ENCODE results near the gene IL36G. TPM values are rescaled to one million over a fixed set of nuclear protein-coding genes. Genes with fewer than 3 reads are reported as not detected.

The IL36G gene
- polyA plus RNA-seq, 12 donors: 0.21 to 0.55 (median 0.31) TPM; not detected in 6

DNA sequence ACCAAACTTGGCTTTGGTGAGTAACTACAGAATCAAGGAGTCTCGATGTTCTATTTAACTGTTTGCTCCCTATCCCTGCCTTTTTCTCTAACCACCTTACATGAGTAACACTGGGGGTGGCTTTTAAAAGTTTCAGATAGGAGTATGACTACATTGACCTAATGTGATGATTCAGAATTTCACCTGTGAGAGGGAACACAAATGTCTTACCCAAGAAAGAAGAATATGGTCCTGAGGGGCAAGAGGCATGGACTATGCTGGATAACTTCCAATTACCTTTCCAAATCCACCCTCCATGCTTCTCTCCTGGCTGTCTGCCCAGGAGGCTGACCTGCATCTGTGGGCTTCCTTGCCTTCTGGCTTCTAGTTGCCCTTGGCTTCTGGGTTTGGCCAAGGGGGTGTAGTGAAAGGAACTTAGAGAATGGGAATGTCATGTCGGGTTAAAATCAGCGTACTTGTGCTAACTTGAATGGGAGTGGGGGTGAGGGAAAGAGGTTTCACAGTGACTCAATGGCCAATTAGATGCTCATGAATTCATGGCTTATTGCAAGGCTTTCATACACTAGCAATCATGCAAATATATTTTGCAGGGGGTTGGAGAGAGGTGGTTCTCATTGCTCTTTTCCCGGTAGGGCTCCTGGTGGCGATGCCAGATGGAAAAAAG lies 5.3 kb upstream of the IL36G start:
- no peak for DNase-seq

DNA sequence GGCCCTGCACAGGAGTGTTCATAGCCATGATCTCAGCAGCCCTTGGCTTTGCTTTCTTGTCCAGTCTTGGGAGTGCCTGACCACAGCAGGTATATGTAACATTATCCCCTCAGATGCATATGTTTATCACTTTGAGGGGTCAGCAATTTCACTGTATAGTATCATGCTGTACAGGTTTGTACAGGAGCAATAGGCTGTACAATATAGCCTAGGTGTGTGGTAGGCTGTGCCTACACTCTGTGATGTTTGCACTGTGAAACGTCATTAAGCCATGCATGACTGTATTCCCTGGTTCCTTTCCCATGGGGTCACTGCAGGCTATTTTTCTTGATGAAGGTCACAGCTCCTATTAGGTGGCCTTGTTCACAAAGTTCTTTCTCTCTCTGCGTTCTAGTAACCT lies 4.7 kb upstream of the IL36G start:
- no peak for DNase-seq

DNA sequence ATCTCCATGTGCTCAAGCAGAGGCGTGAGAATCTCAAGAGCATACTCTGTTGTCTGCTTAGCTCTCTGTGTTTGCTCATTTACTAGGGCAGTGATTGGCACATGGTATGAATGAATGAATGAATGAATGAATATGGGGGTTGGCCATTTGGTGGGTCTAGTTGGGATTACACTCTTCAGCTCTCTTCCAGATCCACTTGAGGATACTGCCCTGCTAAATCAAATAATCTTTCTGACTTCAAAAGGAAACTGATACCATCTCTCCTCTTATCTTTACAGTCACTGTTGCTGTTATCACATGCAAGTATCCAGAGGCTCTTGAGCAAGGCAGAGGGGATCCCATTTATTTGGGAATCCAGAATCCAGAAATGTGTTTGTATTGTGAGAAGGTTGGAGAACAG lies 1.9 kb downstream of the IL36G start:
- DNase-seq: no peak

DNA sequence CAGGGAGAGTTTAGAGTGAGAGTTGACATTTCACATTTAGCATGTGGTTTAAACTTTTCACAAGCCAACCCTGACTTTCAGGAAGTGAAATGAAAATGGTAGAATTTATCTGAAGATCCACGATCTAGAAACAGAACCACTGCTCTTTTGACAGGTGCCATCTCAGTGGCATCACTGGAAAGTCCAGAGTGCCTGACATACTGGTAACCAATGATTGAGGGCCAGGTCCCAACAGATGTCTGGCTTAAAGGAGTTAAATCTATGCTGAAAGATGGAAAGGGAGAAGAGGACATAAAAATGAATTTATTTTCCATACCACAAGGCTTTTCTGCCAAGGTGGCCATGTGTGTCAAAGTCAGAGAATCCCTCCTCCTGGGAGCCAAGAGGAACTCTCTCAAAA lies 2.7 kb downstream of the IL36G start:
- DNase-seq: no peak

DNA sequence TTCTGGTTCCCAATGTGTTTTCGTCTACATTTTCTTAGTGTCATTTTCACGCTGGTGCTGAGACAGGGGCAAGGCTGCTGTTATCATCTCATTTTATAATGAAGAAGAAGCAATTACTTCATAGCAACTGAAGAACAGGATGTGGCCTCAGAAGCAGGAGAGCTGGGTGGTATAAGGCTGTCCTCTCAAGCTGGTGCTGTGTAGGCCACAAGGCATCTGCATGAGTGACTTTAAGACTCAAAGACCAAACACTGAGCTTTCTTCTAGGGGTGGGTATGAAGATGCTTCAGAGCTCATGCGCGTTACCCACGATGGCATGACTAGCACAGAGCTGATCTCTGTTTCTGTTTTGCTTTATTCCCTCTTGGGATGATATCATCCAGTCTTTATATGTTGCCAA lies 7.3 kb downstream of the IL36G start:
- DNase-seq: no peak

DNA sequence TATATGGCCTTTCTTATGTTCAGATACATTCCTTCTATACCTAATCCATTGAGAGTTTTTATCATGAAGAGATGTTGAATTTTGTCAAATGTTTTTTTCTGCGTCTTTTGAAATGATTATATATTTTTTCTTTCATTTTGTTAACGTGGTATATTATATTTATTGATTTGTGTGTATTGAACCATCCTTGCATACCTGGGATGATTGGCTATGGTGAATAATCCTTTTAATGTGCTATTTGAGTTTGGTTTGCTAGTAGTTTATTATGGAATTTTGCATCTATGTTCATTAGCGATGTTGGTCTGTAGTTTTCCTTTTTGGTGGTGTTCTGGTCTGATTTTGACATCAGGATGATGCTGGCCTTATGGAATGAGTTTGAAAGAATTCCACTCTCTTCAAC lies 11.8 kb downstream of the IL36G start:
- no peak for DNase-seq

DNA sequence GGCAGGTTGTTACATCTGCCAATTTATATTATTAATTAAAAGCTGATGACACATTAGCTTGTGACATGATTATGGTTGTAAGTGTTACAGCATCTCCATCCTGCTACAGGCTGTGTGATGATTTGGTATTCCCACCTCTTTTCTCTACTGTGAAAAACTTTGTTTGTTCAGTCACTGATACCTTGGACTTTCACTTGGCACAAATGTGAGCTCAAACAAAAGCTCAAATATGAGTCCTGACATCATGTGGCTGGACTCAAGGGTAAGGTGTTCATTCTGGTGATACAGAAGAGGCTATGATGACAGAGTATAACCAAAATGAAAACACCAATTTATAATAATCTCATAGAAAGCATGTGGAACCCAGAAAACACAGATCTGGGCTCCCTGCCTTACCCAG lies 16.0 kb downstream of the IL36G start:
- DNase-seq: no peak

DNA sequence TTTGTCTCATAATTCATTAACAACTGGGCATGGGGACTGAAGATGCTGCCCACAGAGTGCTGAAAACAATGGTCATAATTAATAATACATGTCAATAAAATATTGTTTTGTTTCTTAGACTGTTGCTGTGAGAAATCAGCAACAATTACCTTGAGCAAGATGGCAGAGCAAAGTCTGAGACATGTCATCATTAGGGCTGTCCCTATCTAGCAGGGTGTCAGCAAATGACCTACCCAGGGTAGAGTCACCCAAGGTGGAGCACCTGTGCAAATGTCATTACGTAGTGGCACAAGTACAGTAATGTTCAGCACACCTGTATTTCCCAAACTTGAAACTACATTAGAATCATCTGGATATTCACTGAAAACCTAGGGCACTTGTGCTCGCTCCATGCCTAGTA lies 16.8 kb downstream of the IL36G start:
- no peak for DNase-seq

DNA sequence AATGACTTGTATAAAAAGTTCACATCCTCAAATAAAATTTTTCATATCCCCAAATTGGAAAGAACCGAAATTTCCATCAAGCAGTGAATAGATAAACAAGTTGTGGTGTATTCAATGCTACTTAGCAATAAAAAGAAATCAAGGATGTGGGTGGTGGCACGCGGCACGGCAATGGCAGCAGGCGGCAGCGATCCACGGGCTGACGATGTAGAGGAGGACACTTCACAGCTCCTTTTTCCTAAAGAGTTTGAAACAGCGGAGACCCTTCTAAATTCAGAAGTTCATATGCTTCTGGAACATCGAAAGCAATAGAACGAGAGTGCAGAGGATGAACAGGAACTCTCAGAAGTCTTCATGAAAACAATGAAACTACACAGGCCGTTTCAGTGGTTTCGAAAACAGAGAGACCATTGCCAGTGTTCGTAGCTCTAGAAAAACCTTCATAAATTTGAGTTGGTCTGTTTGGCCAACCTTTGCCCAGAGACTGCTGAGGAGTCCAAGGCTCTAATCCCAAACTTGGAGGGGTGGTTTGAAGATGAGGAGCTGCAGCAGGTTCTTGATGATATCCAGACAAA lies 17.6 kb downstream of the IL36G start:
- DNase-seq: no peak

DNA sequence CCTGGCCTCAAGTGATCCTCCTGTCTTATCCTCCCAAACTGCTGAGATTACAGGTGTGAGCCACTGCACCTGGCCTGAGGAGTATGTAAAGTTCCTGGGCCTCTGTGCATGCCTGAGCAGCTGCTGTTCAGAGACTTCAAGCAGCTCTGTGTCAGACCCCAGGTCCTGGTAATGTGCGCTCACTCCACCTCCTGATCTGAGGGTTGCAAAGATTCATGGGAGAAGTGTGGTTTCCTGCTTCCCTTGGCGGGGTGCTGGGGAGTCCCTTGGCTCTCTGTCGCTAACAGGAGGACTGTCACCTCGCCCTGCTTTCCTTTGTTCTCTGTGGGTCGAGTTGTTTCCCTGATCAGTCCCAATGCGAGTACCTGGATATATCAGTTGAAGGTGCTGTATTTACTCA lies 18.8 kb downstream of the IL36G start:
- DNase-seq: no peak

DNA sequence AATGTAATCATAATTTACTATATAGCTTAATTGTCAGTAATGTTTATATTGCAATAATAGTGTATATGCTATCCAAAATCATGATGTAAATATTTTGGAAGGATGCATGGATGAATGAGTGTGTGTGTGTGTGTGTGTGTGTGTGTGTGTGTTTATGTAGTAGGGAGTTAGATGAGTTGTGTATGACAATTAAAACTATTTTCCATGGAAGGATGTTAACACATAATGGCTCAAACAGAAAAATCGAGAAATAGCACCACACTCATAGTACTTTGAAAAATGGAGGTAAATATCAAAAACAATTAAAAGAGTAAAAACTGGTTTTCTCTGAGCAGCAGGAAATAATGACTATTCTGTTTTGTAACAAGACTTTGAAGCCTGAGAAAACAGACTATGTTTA lies 19.3 kb downstream of the IL36G start:
- no peak for DNase-seq

DNA sequence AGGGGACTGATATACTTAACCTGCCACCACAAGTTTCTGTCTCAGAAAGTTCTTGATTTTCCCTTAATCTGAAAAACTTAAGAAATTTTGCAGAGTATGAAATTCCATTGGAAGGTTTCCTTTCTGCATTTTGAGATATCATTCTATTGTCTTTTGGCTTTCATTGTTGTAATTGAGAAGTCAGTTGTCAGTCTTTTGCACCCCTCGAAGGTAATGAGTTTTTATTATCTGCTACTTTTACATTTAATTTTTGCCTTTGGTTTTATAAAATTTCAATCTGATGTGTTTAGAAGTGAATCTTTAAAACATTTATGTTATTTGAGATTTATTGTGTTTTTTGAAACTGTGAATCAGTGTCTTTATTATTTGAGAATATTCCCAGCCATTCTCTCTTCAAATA lies 22.6 kb downstream of the IL36G start:
- DNase-seq: no peak

DNA sequence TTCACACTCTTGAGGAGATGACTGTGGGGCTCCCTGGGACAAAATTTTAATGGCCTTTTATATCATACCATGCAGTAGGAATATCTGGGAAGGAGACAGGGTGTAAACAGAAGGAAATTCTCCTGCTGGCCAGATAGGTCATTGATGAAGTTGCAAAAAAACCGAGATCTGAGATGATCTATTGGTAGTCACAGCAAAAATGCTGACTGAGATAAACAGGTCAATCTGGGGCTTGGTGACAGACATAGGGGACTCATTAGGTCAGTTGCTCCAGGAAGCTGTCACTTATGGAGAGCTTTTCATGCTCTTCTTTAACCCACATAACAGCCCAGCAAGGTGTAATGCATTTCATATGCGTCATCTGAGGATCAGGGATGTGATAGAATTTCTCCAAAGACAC lies 24.9 kb downstream of the IL36G start:
- no peak for DNase-seq

DNA sequence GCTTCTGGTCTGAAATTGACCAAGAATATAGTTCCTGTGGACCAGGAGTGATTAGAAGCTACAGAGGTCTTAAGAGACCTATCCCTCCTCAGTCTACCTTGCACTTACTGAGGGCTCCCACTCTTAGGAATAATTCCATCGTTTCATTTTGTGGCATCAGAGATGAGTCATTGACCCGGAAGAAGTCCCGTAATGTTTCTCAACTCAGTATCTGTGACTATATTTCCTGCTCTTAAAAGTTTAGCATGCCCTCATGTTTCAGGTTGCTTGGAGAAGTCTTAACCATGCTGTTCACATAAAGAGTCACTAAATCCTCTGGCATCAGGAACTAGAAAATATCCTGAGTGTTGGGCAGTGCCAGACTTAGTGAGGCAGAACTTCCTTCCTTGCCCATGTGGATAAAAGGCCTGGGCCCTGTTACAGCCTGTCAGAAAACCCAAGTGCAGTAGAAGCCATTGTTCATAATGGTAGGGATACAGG lies 27.3 kb downstream of the IL36G start, which contains the start of gene IL36A:
IL36A (plus strand) TSS at position 430 of the 480 bp plus-strand sequence. CDS start 413 bp downstream, outside the sequence.
- no peak for DNase-seq

DNA sequence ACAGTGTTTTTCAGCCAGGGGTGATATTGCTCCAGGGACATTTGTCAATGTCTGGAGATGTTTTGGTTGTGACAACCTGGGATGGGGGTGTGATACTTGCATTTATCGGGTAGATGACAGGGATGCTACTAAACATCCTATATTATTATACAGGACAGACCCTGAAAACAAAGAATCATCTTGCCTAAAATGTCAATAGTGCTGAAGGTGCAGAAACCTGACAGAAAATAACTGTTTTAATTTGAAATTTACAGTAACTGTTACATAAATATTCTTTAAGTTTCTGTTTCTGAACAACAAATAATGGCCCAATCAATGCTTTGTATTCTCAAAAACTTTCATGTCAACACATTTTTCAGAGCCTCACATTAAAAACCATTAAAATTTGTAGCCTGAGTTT lies 29.4 kb downstream of the IL36G start:
- DNase-seq: no peak

DNA sequence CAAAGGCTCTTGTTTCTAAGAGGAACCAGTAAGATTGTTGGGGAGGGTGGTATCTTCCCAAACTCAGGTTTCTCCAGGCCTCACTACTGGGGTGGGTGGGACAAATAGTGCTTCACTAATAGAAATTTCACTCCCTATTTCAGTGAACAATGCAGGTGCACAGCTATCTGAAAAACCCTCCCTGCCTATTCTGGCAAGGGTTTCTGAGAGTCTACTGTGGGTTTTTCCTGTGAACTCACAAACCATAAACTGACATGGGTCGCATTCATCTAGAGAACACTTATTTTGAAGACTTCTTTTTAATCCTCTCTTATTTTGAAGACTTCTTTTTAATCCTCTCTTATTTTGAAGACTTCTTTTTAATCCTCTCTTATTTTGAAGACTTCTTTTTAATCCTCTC lies 31.8 kb downstream of the IL36G start:
- no peak for DNase-seq

DNA sequence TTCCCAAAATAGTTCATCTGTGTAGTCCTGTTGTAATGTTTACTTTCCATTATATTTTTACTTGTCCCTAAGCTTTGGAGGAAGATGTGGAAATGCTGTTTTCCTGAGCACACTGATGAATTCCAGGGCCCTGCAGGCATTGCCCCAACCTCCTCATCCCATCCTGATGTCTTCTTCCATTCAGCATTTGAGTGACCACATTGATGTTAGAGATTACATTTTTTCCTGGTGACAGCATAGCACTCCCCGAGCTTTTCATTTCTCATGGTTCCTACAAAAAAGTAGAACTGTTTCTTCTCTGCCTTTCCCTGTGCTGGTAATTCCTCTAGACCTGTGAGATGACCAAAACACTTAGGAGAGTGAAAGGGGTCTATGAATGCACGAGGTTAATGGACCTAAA lies 32.3 kb downstream of the IL36G start:
- no peak for DNase-seq

DNA sequence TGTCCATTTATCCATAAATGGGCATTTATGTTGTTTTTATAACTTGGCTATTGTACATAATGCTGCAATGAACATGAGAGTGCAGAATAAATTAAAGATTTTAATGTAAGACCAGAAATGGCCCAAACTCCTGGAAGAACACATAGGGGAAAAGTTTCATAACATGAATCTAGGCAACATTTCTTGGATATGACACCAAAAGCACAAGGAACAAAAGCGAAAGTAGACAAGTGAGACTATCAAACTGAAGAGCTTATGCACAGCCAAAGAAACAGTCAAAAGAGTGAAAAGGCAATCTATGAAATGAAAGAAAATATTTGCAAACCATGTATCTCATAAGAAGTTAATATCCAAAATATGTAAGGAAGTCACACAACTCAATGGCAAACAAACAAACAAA lies 33.3 kb downstream of the IL36G start:
- DNase-seq: no peak

DNA sequence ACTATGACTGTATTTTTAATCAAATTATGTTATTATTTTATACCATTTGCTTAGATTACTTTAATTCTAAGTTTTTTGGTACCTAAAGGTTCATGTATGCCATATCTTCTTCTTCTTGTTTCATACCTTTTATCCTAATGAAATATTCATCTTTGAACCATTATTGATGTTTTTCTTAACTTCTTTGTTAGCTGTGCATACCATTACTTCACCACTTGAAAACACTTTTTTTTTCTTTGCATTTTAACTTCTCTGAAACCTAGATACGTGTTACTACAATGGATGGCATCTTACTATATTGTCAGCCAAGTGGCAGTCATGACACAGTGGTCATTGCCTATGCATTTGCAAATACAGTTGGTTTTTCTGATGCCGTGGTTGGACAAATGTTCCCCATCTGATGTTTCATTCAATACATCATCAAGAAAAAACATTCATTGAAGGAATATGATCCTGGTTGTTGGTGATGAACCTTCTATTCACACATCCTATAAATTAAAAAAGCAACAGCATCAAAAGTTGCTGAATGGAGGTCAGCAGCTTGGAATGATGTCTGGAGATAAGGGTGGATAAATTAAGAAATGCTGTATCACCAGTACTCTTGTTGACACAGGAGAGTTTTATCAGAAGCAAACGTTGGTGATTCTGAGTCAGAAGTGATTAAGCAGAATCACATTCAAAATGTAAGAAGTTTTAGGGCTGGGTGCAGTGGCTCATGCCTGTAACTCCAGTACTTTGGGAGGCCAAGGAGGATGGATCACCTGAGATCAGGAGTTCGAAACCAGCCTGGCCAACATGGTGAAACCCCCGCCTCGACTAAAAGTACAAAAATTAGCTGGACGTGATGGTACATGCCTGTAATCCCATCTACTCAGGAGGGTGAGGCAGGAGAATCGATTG lies 34.9 kb downstream of the IL36G start:
- DNase-seq: no peak

DNA sequence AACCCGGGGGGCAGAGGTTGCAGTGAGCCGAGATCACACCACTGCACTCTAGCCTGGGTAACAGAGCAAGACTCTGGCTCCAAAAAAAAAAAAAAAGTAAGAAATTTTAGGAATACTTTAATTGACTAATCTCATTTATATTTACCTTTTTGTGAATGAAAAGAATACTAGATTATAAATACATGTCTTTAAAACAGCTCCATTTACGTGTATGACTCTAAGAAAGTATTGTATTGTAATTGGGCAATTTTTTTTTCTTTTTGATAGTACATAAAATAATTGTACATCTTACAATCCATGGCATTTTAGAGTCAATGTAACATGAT lies 35.5 kb downstream of the IL36G start:
- DNase-seq: no peak

DNA sequence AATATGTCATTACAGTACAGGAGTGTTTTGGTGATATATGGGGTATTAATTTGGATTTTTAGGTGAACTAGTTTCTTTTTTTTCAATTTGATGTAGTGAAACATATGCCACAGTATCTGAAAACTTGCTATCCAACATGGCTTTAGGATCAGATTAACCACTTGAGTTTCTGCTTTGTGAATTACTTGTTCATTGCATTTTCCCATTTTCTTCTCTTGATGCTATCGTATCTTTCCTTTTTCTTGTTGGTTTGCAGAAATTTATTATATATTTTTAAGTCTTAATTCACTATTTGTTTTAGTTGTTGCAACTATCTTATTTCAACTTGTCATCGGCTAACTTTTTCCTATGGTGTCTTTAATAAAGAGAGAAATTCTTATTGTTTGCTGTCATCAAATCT lies 36.3 kb downstream of the IL36G start:
- no peak for DNase-seq

DNA sequence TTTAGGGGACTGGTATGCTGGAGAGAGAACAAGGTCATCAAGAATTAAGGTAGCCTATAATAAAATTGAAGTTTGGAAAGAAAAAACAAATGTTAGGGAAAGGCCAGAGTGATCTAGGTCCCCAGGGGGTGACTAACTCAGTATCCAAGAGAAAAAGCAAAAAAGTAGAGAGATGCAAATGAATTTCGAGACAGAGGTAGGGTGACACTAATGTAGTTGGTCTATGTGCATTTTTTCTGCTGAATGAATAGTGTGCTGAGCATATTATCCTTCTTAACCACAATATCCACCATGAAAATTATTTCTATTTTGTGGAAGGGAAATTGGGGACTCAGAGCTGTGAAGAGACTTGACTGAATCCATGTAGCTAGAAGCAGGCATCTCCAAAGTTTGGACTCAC lies 37.2 kb downstream of the IL36G start:
- DNase-seq: no peak

DNA sequence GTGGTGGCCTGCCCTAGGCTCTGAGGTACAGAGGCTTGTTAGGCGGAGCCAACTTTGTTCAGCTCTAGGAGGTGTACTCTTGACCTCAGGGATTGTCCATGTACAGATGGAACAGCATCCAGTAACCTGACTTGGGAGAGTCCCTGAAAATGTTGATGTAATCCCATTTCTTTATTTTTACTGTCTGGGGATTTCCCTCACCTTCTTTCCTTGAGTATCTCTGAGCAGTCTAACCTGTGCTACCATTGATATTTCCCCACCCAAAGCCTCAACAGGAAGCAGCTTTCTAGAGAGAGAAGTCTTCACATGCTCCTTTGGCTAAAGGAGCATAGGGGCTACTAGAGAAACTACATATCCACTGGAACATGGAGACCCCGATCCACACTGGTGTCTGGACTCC lies 37.8 kb downstream of the IL36G start:
- DNase-seq: no peak

All from muscle of arm (tissue), 12 donors.